Measurements from ENCODE around the gene DNAJB13.

DNA sequence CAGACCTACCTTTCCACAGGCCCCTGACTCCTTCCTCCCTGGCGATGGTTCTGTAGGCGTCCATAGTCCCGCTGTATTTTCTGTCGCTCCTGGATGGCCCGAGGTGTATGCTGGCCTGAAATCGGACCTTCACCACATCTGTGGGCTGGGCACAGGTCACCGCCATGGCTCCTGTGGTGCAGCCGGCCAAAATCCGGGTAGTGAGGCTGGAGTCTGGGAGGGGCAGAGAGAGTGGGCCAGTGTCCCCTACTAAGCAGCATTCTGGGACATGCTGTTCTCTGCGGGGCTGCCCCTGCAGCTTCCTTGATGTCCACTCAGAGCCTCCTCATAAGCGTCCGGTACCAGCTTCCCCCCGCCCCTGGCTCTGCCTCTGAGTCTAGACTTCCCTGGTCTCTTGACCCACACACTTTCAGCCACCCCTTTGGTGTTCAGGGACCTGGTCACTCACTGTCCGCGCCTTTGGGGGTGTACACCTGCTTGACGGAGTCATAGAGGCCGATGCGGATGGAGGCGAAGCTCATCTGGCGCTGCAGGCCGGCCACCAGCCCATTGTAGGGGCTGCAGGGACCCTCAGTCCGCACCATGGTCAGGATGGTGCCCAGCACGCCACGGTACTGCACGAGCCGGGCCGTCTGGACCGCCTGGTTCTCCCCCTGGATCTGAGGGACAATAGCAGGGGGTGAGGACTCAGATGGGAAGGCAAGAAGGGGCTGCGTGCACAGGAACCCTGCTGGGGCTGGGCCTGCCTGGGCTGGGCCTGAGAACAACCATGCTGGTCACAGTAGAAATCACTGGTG lies 55.1 kb downstream of the DNAJB13 start:
- TF ChIP-seq, protein P1, sequence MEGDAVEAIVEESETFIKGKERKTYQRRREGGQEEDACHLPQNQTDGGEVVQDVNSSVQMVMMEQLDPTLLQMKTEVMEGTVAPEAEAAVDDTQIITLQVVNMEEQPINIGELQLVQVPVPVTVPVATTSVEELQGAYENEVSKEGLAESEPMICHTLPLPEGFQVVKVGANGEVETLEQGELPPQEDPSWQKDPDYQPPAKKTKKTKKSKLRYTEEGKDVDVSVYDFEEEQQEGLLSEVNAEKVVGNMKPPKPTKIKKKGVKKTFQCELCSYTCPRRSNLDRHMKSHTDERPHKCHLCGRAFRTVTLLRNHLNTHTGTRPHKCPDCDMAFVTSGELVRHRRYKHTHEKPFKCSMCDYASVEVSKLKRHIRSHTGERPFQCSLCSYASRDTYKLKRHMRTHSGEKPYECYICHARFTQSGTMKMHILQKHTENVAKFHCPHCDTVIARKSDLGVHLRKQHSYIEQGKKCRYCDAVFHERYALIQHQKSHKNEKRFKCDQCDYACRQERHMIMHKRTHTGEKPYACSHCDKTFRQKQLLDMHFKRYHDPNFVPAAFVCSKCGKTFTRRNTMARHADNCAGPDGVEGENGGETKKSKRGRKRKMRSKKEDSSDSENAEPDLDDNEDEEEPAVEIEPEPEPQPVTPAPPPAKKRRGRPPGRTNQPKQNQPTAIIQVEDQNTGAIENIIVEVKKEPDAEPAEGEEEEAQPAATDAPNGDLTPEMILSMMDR (IDR thresholded peaks at IDR 0.05): no peak
- no peak for TF ChIP-seq POLR2A (IDR thresholded peaks at IDR 0.05)

Data from thyroid gland (tissue), 4 donors.